Nucleus accumbens (tissue), 56 donors: Measurements from ENCODE around the gene STPG4.

Experiments used
- DNase-seq, 56 donors: peaks; one replicate each; lab custom pipeline; 2025; lab: John Stamatoyannopoulos, UW

Gene STPG4

GRCh38 chr2:47093626-47094025 is 61.5 kb downstream of the STPG4 start:
- no peak for DNase-seq

GRCh38 chr2:47092465-47092864 is 62.6 kb downstream of the STPG4 start:
- no peak for DNase-seq

- no peak for DNase-seq
Observed at GRCh38 chr2:47091118-47091517, 64.0 kb downstream of the STPG4 start.

- DNase-seq: no peak
Observed at GRCh38 chr2:47089083-47089464, 66.0 kb downstream of the STPG4 start.

GRCh38 chr2:47088371-47089082 is 66.6 kb downstream of the STPG4 start:
- DNase-seq: no peak

GRCh38 chr2:47087051-47087450 is 68.1 kb downstream of the STPG4 start:
- no peak for DNase-seq

- DNase-seq: no peak
Observed at GRCh38 chr2:47086571-47086970, 68.5 kb downstream of the STPG4 start.

- peak in 5 of 56 donors; percentile 18 to 48 (median 26) for DNase-seq
Observed at GRCh38 chr2:47086054-47086471, 69.0 kb downstream of the STPG4 start.

GRCh38 chr2:47083886-47084687 is 71.0 kb downstream of the STPG4 start:
- DNase-seq: peak in 7 of 56 donors; percentile 12 to 29 (median 23)

- no peak for DNase-seq
Observed at GRCh38 chr2:47083485-47083884, 71.6 kb downstream of the STPG4 start.

- DNase-seq: no peak
Observed at GRCh38 chr2:47083005-47083404, 72.1 kb downstream of the STPG4 start.

- no peak for DNase-seq
Observed at GRCh38 chr2:47080888-47081301, 74.2 kb downstream of the STPG4 start.

- DNase-seq: peak in 20 of 56 donors; percentile 16 to 98 (median 35)
Observed at GRCh38 chr2:47079515-47080412, 75.3 kb downstream of the STPG4 start.

GRCh38 chr2:47078541-47079482 is 76.3 kb downstream of the STPG4 start:
- no peak for DNase-seq

- DNase-seq: no peak
Observed at GRCh38 chr2:47077442-47078117, 77.5 kb downstream of the STPG4 start.

GRCh38 chr2:47076586-47077441 is 78.3 kb downstream of the STPG4 start:
- DNase-seq: peak in 3 of 56 donors; percentile 13 to 22 (median 16)

GRCh38 chr2:47076126-47076506 is 79.0 kb downstream of the STPG4 start:
- DNase-seq: no peak
